Stomach (tissue), 9 donors: ENCODE results near the gene COX6B1. TPM values are rescaled to one million over a fixed set of nuclear protein-coding genes. Genes with fewer than 3 reads are reported as not detected.

Experiments
- DNase-seq, 2 donors: peaks; one replicate each; pipeline versions ENCODE4 v3.0.0 to v3.0.0-alpha.2; 2013 to 2019
- H3K27ac ChIP-seq, 5 donors: fragments of 200-600 bp in 4 of 5; sonication (generic) in 4 of 5; one replicate each; pipeline ENCODE4 v1.5.1; 2013 to 2019; ENCODE audit warnings: mild to moderate bottlenecking in 1 of 5, moderate library complexity in 1 of 5
- H3K27me3 ChIP-seq, 3 donors: fragments of 200-600 bp; sonication (generic); one replicate each; pipeline ENCODE4 v1.5.1; 2017 to 2019; ENCODE audit warnings: mixed run types in 1 of 3
- H3K36me3 ChIP-seq, 4 donors: fragments of 200-600 bp; sonication (generic); 1 replicate in 3 of 4; 2 replicates in 1 of 4; pipeline ENCODE4 v1.5.1; 2016 to 2019
- H3K4me1 ChIP-seq, 4 donors: fragments of 200-600 bp; sonication (generic); one replicate each; pipeline ENCODE4 v1.5.1; 2016 to 2019
- H3K4me3 ChIP-seq, 4 donors: fragments of 200-600 bp; sonication (generic) in 3 of 4; one replicate each; pipeline ENCODE4 v1.5.1; 2016 to 2019; ENCODE audit warnings: mild to moderate bottlenecking in 1 of 4
- H3K9me3 ChIP-seq, 4 donors: fragments of 200-600 bp; sonication (generic); one replicate each; pipeline ENCODE4 v1.5.1; 2016 to 2019
- EP300 ChIP-seq: sonication (generic); formaldehyde crosslinking; IDR thresholded peaks from one replicate; pipeline ENCODE4 v1.6.1; 2017; ENCODE audit warnings: antibody characterized with exemption
- POLR2A ChIP-seq, 4 donors: fragments of 450-650 bp; IDR thresholded peaks; one replicate each; pipeline ENCODE4 v1.6.1; 2016; ENCODE audit warnings: antibody characterized with exemption in 4 of 4, control low read depth in 2 of 4, mild to moderate bottlenecking in 1 of 4, moderate library complexity in 1 of 4
- POLR2AphosphoS5 ChIP-seq, 3 donors: sonication (generic); formaldehyde crosslinking; IDR thresholded peaks; one replicate each; pipeline ENCODE4 v1.6.1; 2016; ENCODE audit warnings: antibody characterized with exemption in 3 of 3
- WGBS, 5 donors: extraction: QIAGEN DNeasy Blood & Tissue Kit in 3 of 5; methylation state at CpG; one replicate each; pipeline versions ENCODE4 v1.1.5 to v1.1.7; 2013 to 2018; 5-methylcytosine and 5-hydroxymethylcytosine counted together
- intact Hi-C: fragments of 100-400 bp; cut with DNase I; formaldehyde crosslinking; loops from one replicate; pipeline ENCODE4 v1.15.1; 2023; ENCODE audit warnings: low total_unique reads
- polyA plus RNA-seq, 3 donors: library from polyadenylated mRNA; stranded (reverse); fragments of 200-250 nt; gene quantifications; one replicate each; pipeline ENCODE4 v1.2.3, GENCODE V29; 2013
- total RNA-seq, 5 donors: library from RNA; depleted of rRNA; stranded (reverse); fragments of >200 nt; gene quantifications; one replicate each; pipeline versions ENCODE4 v1.1.0 to v1.2.3, GENCODE V29; 2014 to 2016
- TF ChIP-seq, protein P1 (sequence below), 7 experiments: fragments of 450-650 bp in 4 of 7; fragments of 200-600 bp in 3 of 7; sonication (generic) in 3 of 7; IDR thresholded peaks; one replicate each; pipeline ENCODE4 v1.5.1; 2016 to 2019; ENCODE audit warnings: antibody characterized with exemption in 7 of 7, control low read depth in 2 of 7, mild to moderate bottlenecking in 1 of 7
- donor health status: healthy with polysubstance abuse.
- donor health status: Bipolar disorder and iron deficiency.
- donor health status: healthy.

The COX6B1 gene
- total and polyA plus RNA-seq, 8 donors: 198 to 1,293 (median 663) TPM

DNA sequence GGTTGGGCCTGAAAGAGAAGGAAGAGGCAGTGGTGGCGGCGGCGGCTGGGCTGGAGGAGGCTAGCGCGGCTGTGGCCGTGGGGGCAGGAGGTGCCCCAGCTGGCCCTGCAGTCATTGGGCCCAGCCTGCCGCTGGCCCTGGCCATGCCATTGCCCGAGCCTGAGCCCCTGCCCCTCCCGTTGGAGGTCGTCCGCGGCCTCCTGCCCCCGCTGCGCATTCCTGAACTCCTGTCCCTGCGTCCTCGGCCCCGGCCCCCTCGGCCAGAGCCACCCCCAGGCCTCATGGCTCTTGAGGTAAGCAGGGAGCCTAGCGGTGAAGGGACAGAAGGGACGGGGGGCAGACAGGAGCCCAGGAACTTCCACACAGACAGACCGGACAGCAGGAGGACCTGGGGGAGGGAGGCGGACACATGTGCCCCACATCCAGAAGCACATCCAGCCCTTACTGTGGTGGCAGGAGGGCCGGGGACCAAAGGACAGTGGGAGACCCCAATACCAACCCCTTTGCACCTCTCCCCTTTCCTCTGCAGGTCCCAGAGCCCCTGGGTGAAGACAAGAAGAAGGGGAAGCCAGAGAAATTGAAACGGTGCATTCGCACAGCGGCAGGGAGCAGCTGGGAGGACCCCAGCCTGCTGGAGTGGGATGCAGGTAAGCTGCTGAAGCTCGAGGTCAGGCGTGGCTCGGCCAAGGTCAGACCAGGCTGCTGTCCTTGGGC, 14.2 kb upstream of the COX6B1 start:
- peaks cover 13 to 22% (median 20%) of the 10 kb centered on the region in 4 donors for H3K4me1 ChIP-seq
- 88 to 94% (median 92%) methylated on average over 25 to 29 of the region's 29 CpGs for WGBS, 5 donors
- DNase-seq: no peak
- no peaks in the 10 kb centered on the region for H3K9me3 ChIP-seq
- intact Hi-C loops: no loop called here
- peaks cover 74 to 89% (median 84%) of the 10 kb centered on the region in 4 donors for H3K36me3 ChIP-seq
- no peaks in the 10 kb centered on the region for H3K27me3 ChIP-seq
- TF ChIP-seq EP300 (no peak), POLR2A (IDR thresholded peaks at IDR 0.05) (no peak), POLR2AphosphoS5 (IDR thresholded peaks at IDR 0.05) (no peak)
- TF ChIP-seq, protein P1, sequence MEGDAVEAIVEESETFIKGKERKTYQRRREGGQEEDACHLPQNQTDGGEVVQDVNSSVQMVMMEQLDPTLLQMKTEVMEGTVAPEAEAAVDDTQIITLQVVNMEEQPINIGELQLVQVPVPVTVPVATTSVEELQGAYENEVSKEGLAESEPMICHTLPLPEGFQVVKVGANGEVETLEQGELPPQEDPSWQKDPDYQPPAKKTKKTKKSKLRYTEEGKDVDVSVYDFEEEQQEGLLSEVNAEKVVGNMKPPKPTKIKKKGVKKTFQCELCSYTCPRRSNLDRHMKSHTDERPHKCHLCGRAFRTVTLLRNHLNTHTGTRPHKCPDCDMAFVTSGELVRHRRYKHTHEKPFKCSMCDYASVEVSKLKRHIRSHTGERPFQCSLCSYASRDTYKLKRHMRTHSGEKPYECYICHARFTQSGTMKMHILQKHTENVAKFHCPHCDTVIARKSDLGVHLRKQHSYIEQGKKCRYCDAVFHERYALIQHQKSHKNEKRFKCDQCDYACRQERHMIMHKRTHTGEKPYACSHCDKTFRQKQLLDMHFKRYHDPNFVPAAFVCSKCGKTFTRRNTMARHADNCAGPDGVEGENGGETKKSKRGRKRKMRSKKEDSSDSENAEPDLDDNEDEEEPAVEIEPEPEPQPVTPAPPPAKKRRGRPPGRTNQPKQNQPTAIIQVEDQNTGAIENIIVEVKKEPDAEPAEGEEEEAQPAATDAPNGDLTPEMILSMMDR (IDR thresholded peaks at IDR 0.05): no peak
- H3K27ac ChIP-seq: no peak overlapping the region
- H3K4me3 ChIP-seq: no peak overlapping the region

DNA sequence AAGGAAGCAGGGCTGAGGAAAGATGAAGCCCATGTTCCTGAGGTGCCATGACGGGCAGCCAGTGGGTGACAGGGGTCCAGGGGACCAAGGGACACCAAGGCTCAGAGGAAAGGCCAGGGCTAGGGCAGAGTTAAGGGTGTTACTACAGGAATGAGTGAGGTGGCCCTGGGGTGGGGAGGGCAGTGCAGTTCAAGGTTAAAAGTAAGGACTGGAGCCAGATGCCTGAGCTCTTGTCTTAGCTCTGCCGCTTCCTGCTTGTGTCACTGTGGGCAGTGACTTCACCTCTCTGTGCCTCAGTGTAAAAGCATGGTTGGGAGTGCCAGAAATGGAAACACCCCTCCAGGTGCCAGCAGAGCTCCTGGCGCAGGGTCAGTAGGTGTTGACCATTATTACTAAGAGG, 11.5 kb upstream of the COX6B1 start:
- intact Hi-C loops: no loop called here
- DNase-seq: no peak
- TF ChIP-seq POLR2AphosphoS5 (IDR thresholded peaks at IDR 0.05) (no peak), EP300 (no peak), POLR2A (IDR thresholded peaks at IDR 0.05) (no peak)
- TF ChIP-seq, protein P1 (IDR thresholded peaks at IDR 0.05): no peak
- no peaks in the 10 kb centered on the region for H3K9me3 ChIP-seq
- no peak overlapping the region for H3K27ac ChIP-seq
- H3K36me3 ChIP-seq: peaks cover 58 to 69% (median 68%) of the 10 kb centered on the region in 4 donors
- no peak overlapping the region for H3K4me3 ChIP-seq
- H3K27me3 ChIP-seq: no peaks in the 10 kb centered on the region
- H3K4me1 ChIP-seq: peaks cover under 1 to 6% (median 3%) of the 10 kb centered on the region in 4 donors
- WGBS, 5 donors: 67 to 100% (median 93%) methylated on average over 3 of the region's 3 CpGs

DNA sequence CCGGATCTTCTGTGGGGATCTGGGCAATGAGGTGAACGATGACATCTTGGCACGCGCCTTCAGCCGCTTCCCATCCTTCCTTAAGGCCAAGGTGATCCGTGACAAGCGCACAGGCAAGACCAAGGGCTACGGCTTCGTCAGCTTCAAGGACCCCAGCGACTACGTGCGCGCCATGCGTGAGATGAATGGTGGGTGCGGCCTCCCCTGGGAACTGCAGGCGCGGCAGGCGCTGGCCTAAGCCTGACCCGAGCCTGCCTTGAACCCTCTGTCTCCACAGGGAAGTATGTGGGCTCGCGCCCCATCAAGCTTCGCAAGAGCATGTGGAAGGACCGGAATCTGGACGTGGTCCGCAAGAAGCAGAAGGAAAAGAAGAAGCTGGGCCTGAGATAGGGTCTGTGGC, 11.0 kb upstream of the COX6B1 start:
- intact Hi-C loops: no loop called here
- TF ChIP-seq, protein P1 (IDR thresholded peaks at IDR 0.05): no peak
- TF ChIP-seq POLR2AphosphoS5 (IDR thresholded peaks at IDR 0.05): no peak
- no peak for TF ChIP-seq POLR2A (IDR thresholded peaks at IDR 0.05)
- TF ChIP-seq EP300: no peak
- no peak overlapping the region for H3K4me3 ChIP-seq
- H3K9me3 ChIP-seq: no peaks in the 10 kb centered on the region
- H3K4me1 ChIP-seq: peaks cover 3 to 10% (median 8%) of the 10 kb centered on the region in 4 donors
- H3K27ac ChIP-seq: no peak overlapping the region
- peaks cover 54 to 64% (median 63%) of the 10 kb centered on the region in 4 donors for H3K36me3 ChIP-seq
- no peaks in the 10 kb centered on the region for H3K27me3 ChIP-seq
- 92 to 97% (median 94%) methylated on average over 24 to 25 of the region's 25 CpGs for WGBS, 5 donors
- DNase-seq: no peak

DNA sequence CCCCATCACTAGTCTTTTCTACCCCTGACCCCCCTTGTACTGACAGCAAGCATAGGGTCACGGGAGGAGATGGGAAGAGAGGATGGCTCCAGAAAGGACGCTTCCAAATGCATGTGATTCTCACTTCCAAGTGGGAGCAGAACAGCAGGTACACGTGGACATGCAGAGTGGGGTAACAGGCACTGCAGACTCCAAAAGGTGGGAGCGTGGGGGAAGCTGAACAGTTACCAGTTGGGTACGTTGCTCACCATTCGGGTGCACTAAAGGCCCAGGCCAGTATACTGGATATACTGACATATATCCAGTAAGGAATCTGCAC, 8.8 kb upstream of the COX6B1 start:
- no peak overlapping the region for H3K4me3 ChIP-seq
- H3K9me3 ChIP-seq: no peaks in the 10 kb centered on the region
- peaks cover 7 to 30% (median 27%) of the 10 kb centered on the region in 4 donors for H3K4me1 ChIP-seq
- intact Hi-C loops: no loop called here
- no peak overlapping the region for H3K27ac ChIP-seq
- WGBS, 5 donors: 44 to 54% (median 49%) methylated on average over 6 of the region's 6 CpGs
- peaks cover 33 to 43% (median 42%) of the 10 kb centered on the region in 4 donors for H3K36me3 ChIP-seq
- no peak for DNase-seq
- no peak for TF ChIP-seq POLR2AphosphoS5 (IDR thresholded peaks at IDR 0.05)
- no peak for TF ChIP-seq POLR2A (IDR thresholded peaks at IDR 0.05)
- TF ChIP-seq, protein P1 (IDR thresholded peaks at IDR 0.05): no peak
- TF ChIP-seq EP300: no peak
- no peaks in the 10 kb centered on the region for H3K27me3 ChIP-seq
